Measurements from ENCODE around the gene NRDC. TPM values are rescaled to one million over a fixed set of nuclear protein-coding genes. Genes with fewer than 3 reads are reported as not detected.

Gene NRDC
- total RNA-seq, 4 donors from 2014 or later = 92.3 to 141 (median 113) TPM

DNA sequence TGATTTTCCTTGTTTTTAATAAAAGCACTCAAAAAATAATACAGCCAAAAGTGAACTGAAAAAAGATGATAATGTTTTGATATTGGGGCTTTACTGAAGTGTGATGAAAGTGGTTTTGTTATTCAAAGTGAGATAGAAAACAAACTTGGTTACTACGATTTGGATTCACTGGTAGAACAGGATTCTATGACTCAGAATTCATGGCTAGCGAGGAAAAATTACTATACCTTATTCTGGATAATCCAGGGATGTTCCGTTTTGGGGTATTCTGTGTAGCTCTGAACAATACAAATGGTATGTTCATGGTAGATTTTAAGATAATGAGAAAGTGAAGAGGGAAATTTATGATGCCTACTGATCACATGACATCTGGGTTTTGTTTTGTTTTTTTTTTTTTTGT, 117.7 kb downstream of the NRDC start:
- TF ChIP-seq, protein P1, sequence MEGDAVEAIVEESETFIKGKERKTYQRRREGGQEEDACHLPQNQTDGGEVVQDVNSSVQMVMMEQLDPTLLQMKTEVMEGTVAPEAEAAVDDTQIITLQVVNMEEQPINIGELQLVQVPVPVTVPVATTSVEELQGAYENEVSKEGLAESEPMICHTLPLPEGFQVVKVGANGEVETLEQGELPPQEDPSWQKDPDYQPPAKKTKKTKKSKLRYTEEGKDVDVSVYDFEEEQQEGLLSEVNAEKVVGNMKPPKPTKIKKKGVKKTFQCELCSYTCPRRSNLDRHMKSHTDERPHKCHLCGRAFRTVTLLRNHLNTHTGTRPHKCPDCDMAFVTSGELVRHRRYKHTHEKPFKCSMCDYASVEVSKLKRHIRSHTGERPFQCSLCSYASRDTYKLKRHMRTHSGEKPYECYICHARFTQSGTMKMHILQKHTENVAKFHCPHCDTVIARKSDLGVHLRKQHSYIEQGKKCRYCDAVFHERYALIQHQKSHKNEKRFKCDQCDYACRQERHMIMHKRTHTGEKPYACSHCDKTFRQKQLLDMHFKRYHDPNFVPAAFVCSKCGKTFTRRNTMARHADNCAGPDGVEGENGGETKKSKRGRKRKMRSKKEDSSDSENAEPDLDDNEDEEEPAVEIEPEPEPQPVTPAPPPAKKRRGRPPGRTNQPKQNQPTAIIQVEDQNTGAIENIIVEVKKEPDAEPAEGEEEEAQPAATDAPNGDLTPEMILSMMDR (IDR thresholded peaks at IDR 0.05; ENCODE audit: low read depth) = no peak

DNA sequence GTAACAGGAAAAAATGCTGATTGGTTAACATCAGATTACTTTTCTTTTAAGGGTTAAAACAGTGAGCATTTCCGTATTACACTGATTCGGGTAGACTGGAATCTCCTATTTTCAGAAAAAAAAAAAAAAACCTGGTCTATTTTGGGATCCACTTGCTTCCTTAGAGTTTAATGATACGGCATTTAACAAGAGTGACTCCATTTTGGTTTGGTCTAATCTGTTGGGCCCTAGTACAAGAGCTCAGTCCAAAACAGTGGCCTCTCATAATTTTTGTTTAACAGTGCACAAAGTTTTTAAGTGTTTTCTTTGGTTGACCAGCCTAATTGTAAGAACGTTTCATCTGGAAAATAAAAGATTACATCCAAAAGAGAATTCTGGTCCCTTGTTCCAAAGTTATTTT, 120.2 kb downstream of the NRDC start:
- TF ChIP-seq, protein P1 (IDR thresholded peaks at IDR 0.05; ENCODE audit: low read depth) = no peak

- TF ChIP-seq, protein P1 (IDR thresholded peaks at IDR 0.05; ENCODE audit: low read depth) = no peak
Measured at GRCh38 chr1:51756290-51756689, 122.2 kb downstream of the NRDC start.

DNA sequence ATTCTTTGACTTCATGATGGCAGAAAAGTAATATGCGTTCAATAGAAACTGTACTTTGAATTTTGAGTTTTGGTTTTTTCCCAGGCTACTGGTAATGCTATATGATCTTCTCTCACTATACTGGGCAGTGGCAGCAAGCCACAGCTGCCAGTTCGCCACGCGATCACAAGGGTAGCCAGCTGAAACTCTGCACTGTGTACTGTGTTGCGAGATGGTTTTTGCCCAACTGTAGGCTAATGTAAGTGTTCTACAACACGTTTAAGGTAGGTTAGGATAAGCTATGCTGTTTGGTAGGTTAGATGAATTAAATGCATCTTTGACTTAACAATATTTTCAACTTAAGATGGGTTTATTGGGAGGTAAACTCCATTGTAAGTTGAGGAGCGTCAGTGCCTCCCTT, 123.1 kb downstream of the NRDC start:
- TF ChIP-seq, protein P1 (IDR thresholded peaks at IDR 0.05; ENCODE audit: low read depth) = no peak

DNA sequence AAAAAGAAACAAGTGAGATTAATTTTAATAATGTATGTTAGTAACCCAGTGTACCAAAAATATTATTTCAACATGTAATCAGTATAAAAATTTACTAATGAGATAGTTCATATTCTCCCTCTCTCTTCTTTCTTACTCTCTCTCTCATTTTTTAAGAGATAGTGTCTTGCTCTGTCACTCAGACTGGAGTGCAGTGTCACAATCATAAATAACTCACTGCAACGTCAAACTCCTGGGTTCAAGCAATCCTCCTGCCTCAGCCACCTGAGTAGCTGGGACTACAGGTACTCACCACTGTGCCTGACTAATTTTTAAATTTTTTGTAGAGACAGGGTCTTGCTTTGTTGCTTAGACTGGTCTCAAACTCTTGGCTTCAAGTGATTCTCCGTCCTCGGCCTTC, 123.9 kb downstream of the NRDC start:
- TF ChIP-seq, protein P1 (IDR thresholded peaks at IDR 0.05; ENCODE audit: low read depth) = no peak

GRCh38 chr1:51753969-51754368, 124.6 kb downstream of the NRDC start:
- TF ChIP-seq, protein P1 (IDR thresholded peaks at IDR 0.05; ENCODE audit: low read depth) = no peak

DNA sequence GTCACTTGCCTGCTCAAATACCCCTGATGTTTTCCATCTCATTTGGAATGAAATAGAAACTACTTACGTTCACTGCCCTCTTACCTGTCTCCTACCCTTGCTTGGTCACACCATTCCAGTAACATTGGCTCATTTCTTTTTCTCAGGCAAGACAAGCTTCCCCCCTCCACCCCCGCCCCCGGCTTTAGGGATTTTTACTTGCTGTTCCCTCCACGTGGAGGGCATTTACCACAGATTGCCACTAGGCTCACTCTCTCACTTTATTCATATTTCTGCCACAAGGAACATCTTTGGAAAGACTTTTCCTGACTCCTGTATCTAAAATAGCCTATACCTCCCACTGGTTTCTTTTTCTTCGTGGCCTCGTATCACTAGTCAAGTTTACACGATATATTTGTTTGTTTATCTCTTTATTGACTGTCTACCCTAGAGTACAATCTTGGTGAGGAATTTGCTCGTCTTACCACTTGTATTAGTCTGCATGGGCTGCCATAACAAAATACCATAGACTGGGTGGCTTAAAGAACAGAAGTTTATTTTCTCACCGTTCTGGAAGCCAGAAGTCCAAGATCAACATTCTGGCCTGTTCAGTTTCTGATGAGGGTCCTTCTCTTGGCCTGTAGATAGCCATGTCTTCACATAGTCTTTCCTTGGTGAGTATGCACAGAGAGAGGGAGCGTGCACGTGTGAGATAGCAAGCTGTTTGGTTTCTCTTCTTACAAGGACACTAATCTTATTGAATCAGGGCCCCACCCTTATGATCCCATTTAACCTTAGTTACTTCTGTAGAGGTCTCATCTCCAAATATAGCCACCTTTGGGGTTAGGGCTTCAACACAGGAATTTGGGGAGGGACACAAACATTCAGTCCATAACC, 126.2 kb downstream of the NRDC start:
- TF ChIP-seq, protein P1 (IDR thresholded peaks at IDR 0.05; ENCODE audit: low read depth) = no peak

Data from subcutaneous adipose tissue (tissue), 4 donors.